HG02870 (cell line): ENCODE measurements around the gene HES7.
"Not testable (repeated sequence)": the region's sequence is repeated elsewhere in the genome, so short reads cannot be mapped to it uniquely, and the experiment has no call there.

ENCODE experiments used
- ATAC-seq: cut with Tn5 transposase; IDR thresholded peaks from one replicate; pipeline ENCODE4 v1.9.1; 2021; ENCODE audit warnings: mild to moderate bottlenecking, moderate library complexity; ENCODE audit not compliant: unreplicated experiment

Gene HES7

DNA sequence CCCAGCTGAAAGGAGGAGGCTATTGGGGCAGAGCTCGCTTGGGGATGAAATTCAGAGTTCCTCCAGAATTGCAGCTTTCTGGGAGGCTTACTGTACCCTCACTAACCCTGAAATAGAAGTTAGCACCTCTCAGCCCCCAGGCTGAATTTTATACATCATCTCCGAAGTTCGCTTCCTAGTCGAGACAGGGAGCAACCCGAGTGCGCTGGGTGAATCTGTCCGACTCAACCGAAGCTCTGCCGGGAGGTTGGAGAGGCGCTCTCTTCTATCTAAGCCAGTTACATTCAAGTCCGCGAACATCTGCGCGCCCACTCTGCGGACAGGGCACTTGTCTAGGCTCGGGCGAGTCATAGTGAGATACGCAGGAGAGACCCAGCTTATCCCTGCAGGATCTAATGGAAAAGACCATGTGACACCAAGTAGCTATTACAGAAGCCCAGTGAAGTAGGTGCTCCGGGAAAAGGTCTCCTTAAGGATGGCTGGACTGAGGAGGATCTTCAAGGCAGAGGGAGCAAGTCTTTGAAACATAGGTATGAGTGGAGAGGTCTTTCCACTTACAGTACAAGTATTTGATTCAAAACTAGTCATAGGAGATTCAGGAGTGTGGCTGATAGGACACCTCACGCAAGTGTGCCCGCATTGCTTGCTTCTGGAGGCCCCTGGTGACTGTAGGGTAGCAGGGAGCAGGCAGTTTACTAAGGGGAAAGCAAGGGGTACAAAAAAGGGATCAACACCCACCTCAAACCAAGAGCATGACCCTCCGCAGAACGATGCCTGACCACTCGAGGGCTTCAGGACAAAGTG is 646 bp upstream of the HES7 start:
- ATAC-seq = no peak

DNA sequence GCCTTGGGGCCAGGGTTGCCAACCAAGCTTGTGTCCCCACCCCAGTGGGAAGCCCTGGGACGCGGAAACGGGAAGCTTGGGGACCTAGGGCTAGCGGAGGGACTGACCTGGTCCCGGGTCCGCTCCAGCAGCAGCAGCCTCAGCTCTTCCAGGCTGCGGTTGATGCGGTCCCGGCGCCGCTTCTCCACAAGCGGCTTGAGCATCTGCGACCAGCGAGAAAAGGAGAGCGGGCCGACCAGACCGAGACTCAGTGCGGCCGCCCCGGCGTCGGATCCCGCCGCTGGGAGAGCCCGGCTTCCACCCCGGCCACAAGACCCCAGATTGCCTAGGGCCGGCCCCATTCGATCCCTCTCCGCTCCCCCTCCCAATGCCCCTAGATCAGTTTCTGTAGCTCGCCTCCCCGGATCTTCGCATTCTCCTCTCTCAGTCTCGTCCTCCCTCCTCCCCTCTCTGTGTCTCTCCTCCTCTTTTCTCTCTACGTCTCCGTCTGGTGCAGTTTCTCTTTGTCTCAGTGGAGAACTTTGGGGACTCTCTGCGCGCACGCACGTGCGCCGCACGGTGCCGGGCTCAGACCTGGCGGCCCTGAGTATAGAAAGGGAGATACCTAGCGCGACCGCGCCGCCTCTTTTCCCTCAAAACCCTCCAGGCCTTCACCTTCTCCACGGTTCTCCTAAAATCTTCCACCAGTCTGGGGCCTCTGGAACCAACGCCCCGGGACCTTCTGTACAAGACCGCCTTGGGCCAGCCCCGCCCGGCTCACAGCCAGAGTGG is 797 bp downstream of the HES7 start:
- ATAC-seq = no peak

DNA sequence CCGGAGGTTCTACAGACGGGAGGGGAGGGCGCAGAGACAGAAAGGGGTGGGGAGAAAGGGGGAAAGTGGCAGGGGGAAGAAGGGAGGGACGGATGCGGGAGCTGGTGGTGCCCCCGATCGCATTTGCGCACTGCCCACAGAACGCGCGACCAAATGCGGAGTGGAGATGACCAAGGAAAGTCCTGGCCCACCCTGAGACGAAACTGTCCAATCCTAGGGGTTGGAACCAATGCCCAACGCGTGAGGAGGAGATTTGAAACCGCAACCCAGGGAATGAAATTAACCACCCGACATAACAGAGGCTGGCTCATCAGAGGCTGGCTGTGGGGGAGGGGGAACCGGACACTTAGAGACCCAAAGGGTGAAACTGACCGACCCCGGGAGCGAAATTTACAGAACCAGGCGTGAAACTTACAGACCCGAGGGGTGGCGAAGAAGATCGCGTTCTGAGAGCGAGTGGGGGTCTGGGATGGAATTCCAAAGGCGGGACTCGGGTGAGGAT is 1.4 kb downstream of the HES7 start:
- ATAC-seq = no peak

DNA sequence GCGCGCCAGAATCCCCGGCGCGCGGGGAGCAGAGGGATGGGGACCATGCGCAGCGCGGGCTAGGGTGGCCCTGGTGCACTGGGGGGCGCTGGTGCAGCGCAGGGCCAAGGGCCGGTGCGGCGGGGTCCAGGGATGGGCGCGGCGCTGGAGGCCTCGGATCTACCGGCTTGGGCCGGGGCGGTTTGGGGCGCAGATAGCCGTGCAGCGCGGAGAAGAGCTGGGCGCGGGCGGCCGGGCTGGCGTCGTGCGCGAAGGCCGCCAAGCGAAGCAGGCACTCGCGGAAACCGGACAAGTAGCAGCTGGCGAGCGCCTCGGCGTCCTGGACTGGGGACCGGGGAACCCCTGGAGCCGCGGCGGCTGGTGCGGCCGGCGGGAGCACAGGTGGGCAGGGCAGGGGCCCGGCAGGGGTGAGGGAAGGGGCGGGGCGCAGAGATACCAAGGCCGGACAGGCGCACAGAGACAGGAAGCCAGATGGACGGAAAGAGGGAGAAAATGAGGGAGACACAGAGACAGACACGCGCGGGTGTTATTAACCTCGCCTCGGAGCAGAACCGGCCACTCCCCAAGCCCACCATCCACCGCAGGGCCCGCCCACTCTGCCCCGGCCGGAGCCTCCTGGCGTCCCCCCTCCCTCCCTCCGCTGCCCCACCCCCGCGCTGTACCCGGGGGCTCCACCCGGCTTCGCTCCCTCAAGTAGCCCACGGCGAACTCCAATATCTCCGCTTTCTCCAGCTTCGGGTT is 2.1 kb downstream of the HES7 start:
- peak; percentile 23 for ATAC-seq

DNA sequence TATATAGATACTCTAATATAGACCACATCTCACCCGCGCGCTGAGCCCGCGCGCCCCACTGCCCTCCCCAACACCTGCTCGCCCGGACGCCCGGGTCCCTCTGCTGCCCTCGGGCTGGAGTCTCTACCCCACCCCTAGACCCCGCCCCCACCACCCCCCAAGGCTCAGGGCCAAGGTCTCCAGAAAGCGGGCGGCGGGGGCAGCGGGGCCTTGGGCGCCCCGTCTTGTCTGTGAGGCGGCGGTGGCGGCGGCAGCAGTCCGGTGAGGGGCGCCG is 2.6 kb downstream of the HES7 start:
- peak; percentile 1 for ATAC-seq

DNA sequence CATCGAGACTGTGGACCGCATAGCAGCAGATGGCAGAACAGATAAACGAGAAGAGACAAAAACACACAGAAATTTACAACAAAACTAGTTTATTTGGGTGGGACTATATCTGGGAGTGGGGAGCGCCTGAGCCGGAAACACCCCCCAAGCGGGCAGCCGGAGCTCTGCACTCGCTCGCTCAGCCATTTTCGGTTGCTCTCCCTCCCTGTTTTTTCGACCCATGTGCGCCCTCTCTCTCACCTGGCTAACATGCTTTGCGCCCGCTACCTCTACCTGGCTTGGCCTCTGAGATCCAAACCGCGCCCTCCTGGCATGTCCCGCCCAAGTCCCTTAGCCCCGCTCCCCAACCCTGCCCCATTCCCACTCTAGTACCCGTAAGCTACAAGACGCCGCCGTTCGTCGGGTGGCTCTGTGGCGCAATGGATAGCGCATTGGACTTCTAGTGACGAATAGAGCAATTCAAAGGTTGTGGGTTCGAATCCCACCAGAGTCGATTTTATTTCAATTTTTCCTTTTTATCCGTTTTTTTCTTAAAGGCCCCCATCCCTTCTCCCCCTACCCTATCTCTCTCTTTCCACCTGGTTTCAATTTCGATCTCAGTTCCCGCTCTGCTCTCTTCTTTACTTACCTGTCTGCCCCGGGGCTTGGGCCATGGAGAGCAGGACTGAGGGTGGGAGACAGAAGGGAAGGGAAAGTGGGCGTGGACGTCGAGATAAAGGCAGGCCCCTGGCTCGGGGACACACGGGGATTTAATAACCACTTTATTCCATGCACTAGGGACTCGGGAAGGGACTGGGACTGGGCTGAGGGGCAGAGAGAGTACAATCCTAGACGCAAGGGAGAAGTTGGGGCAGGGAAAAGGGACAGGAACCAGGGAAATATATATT is 3.1 kb downstream of the HES7 start:
- no peak for ATAC-seq

DNA sequence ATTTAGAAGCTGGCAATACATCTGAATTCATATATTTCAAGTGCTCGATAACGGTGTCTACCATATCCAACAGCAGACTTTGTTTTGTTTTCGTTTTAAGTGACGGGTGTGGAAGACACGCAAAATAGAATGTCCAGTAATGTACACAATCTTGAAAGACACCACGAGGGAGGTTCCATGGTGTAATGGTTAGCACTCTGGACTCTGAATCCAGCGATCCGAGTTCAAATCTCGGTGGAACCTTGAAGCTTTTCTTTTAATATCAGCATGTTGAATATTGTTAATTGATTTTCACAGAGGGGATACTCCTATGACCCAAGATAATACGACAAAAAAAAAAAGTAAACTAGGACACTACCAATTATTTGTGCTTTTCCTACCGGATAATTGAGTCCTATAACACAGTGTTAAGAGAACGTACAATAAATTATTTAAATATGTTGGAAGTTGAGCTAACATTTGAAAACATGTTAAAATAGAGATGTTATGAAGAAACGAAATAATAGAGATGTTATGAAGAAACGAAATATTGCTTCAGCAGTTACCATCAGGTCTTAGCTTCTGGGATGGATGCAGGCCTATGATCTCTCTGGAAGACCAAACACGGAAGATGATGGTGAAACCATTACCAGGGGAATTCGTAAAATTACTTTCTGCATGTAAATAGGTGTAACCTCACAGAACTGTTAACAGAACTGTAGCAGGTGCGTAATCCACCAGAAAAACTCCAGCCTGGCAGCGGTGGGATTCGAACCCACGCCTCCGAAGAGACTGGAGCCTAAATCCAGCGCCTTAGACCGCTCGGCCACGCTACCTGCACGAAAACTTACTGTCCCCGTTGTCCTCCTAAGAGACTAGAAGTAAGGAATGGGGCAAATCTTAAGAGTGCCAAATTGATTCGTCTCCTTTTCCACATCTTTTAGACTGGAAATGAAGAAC is 4.1 kb downstream of the HES7 start:
- ATAC-seq = peak; percentile 25

DNA sequence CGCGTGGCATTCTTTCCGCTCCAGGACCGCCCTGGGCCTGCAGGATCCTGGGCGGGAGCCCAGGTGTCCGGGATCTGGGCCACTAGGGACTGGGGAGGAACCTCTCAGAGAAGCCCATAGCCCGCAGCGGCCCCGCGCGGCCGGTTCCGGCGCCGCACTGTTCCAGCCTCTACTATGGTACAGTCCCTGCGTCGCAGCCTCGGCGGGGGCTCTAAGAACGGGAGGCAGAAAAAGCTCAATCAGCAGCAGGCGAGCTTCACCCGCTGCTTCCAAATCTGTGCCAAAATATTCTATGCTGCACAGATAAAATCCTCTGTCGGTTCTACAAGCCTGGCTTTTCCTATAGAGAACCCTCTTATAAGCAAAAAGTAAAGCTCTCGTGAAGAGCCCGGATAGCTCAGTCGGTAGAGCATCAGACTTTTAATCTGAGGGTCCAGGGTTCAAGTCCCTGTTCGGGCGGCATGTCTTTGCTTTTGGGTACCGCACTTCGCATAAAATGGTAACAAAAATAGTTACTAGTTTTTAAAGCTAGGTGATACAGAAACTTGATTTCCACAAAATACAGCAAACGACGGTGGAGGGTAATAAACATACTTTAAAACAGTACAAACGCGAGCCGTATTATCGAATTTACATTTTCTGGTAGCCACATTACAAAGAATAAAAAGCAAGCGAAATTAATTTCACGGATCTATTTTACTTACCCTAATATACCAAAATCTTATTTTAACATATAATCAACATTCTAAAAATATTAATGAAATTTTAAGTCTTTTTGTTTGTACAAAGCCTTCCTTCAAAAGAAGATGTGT is 4.9 kb downstream of the HES7 start:
- ATAC-seq = peak; percentile 40

DNA sequence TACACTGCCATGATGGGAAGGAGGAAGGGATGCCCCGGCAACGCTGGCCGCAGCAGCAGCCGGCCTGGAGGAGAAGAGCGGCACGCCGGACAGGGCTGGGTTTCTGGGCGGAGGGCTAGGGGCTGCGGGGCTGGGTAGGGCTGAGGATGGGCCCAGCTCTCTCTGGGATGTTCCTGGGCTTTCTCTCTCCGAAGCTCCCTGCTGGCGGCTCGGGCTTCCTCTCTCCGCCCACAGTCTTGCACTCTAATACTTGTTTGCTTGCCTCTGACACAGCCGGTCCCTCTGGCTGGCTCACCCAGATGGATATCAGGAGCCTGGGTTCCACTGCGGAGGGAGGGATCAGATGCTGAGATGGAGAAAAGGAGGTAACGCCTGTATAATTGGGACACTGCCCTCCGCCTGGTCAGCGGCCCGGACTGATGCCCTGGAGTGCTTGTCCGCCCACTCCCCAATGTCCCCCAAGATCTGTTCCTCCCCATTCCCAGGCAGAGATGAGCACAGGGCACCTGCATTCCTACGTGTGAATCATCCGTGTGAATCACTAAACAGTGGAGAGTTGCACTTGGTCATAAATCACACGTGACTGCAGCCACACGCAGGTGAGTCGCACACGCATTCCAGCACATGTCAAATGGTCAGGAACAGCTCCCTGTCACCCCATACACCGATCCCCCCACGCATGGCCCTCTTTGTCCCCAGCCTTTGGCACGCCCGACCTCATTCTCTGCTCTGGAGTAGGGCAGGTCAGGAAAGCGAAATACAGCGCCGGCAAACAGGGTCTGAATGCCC is 5.7 kb downstream of the HES7 start, which contains the start of gene ALOXE3:
Gene ALOXE3 (minus strand): TSS at position 535 of the 789 bp plus-strand sequence. CDS start 524 bp downstream, at position 11.
- ATAC-seq = no peak

DNA sequence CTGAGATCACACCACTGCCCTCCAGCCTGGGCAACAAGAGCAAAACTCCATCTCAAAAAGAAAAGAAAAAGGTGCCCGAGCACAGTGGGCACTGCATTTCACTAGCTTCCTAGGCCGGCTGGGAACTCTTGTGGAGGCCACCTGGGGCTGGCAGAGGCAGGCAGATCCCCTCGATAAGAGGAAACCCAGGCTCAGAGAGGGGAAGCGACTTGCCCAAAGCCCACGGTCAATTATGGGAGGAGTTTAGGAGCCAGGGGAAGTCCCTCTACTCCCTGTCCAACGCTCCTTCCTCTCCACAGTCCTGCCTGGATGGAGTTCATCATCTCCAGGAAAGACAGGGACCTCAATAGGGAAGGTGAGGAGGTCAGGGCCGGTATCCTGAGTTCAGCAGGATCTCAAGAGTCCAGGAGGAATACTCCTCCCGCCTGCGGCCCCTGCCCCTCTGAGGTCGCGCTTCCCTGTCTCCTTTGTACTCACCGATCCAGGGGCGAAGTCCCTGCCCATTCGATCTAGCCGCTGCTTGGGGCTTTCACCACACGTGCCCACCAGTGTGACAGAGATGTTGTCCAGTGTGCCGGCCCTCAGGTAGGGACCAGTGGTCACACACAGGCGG is 6.4 kb downstream of the HES7 start:
- ATAC-seq = no peak

DNA sequence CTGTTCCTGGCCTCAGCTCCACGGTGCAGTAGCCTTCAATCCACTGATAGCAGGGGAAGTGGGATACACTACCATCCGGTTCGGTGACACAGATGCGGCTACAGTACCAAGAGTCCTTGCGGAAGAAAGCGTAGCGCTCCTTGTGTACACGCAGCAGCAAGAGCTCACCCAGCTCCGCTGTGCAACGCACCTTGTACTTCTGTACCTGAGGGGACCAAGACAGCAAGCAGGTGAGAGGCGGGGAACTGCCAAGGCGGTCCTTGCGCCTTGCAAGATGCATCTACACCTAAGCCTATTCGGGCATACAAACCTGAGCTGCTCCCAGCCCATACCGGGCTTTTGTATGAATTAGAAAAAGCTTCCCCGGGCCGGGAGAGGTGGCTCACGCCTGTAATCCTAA is 7.1 kb downstream of the HES7 start:
- ATAC-seq = no peak

DNA sequence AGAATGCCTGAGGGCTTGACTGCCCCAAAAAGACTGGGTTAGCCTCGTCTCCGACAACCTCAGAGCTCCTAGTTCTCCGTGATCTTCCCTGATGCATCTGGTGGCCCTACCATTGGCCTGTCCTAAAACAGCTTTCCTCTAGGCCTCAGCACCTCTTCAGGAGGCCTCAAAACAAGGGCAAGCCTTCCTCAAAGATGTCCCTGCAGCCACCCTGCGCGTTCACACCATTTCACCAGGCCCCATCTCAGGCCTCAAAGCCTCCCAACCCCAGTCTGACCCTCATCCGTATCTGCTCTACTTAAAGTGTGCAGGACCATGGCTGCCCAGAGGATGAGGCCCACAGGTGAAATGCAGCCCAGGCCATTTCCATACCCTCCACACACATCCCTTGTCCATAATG is 13.0 kb downstream of the HES7 start:
- no peak for ATAC-seq

DNA sequence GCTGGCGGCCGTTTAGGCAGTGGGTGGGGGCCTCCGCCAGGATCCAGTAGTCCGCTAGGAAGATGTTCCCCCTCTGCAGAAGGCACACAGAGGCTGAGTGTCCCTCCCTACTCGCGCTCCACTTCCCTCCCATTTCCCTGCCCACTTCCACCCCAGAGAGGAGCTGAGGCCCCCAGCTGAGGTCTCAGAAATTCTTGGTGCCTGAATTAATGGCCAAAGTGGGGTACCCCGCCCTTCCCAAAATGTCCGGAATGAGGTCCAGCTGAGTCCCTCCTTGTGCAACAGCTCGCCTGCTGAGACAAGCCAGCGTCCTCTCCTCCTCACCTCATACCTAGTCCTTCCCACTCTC is 13.5 kb downstream of the HES7 start:
- no peak for ATAC-seq

DNA sequence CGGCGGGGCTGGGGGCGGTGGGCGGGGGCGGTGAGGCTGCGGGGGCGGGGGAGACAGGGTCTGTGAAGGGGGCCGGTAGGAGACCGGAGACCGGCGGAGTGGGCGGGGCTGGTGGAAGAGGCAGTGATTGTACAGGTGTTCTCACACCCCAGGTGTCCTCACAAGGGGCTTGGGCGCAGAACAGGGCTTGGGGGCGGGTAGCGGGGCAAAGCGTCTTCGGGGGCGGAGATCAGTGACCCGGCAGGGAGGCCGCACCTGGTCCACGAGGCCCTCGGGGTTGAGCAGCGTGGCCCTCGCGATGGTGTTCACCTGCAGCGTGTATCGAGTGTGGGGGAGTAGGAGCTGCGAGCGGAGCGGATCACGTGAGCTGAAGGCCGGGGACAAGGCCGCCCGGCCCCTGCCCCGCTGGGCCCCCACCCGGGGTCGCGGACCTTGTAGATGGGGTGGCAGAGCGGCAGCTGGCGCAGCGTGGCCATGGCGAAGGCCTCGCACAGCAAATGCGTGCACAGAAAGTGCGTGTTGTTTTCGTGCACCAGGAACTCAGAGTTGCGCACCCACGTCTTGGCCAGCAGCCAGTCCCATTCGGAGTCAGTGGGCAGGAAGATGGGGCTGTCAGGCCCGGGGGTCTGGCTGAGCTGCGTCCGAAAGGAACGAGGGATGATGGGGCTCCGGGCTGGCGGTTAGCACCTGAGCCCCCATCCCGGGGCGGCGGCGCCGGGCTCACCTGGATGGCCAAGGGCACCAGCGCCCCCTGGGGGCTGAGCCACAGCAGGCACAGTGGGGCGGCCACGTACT is 14.0 kb downstream of the HES7 start:
- ATAC-seq = no peak

DNA sequence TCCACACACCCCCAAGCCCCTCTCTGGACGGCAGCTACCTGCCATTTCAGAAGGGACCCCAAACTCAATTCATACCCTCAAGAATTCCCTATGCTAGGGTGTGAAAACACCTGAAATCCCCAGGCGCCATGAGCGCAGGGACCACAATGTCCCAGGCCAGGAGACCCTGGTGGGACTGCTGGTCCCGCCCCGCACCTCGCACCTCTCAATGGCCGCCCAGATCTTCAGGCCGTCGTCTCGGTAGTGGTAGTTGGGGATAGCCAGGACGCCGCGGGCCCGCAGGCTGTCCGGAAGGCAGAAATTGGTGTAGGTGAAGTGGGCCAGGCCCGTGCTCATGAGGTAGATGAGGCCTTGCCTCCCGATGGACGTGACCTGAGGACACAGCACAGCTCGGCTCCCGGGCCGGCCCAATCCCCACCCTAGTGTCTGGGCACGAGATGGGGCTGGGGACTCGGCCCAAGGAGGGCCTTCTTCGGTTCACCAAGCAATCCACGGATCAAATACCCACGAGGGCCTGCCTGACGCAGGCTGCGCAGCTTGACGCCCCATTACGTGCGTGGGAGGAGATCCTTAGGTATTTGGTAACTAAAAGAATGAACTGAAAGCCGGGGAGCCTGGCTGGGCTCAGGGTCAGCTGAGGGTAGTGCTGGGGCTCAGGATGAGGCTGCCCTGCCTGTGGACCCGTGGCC is 14.8 kb downstream of the HES7 start:
- no peak for ATAC-seq

DNA sequence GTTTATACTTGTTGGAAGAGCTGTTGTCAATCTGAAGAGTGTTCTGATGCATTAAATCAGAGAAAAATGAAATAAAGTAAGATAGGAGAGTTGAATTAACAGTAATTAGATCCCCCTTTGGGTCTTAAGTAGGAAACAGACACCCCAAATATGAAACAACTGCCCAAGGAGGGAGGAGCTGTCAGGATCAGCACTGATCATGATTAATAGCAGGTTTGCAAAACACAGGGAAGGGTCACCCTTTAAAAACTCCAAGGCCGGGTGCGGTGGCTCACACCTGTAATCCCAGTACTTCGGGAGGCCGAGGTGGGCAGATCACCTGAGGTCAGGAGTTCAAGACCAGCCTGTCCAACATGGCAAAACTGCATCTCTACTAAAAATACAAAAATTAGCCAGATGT is 16.9 kb downstream of the HES7 start:
- not testable (repeated sequence) for ATAC-seq
